GM18505 (cell line): Measurements from ENCODE around the gene PGAM1.
"Not testable (repeated sequence)": the region's sequence is repeated elsewhere in the genome, so short reads cannot be mapped to it uniquely, and the experiment has no call there.

ENCODE experiments used
- ATAC-seq: cut with Tn5 transposase; IDR thresholded peaks from one replicate; pipeline ENCODE4 v1.9.1; 2021; ENCODE audit not compliant: unreplicated experiment
- POLR2A ChIP-seq: IDR thresholded peaks from 4 replicates; pipeline ENCODE4 v1.6.1; 2011; ENCODE audit warnings: borderline replicate concordance; ENCODE audit not compliant: insufficient read depth, insufficient read length; ENCODE audit errors: extremely low read depth

Gene PGAM1

GRCh38 chr10:97399843-97400545, 26.0 kb upstream of the PGAM1 start:
- ATAC-seq = no peak
- no peak for TF ChIP-seq POLR2A

- peak; percentile 69 for TF ChIP-seq POLR2A
- peak; percentile 94 for ATAC-seq
These were observed 25.1 kb upstream of the PGAM1 start, which contains the start of gene RRP12 for GRCh38 chr10:97400665-97401454. Gene RRP12, minus strand, starts transcription at chr10:97401340. Its CDS starts 109 bp downstream, at chr10:97401231.

GRCh38 chr10:97401455-97401919, 24.5 kb upstream of the PGAM1 start:
- no peak for TF ChIP-seq POLR2A
- no peak for ATAC-seq

- no peak for TF ChIP-seq POLR2A
- no peak for ATAC-seq
These were observed 21.9 kb upstream of the PGAM1 start for GRCh38 chr10:97404044-97404443.

- TF ChIP-seq POLR2A = no peak
- no peak for ATAC-seq
These were observed 19.9 kb upstream of the PGAM1 start for GRCh38 chr10:97406064-97406463.

GRCh38 chr10:97406483-97406882, 19.5 kb upstream of the PGAM1 start:
- not testable (repeated sequence) for ATAC-seq

- ATAC-seq = peak; percentile 79
- no peak for TF ChIP-seq POLR2A
These were observed 18.6 kb upstream of the PGAM1 start for GRCh38 chr10:97407211-97407951.

- no peak for TF ChIP-seq POLR2A
- ATAC-seq = no peak
These were observed 18.1 kb upstream of the PGAM1 start for GRCh38 chr10:97407952-97408248.

- no peak for ATAC-seq
- TF ChIP-seq POLR2A = no peak
These were observed 17.4 kb upstream of the PGAM1 start for GRCh38 chr10:97408496-97408992.

- ATAC-seq = no peak
- no peak for TF ChIP-seq POLR2A
These were observed 14.6 kb upstream of the PGAM1 start for GRCh38 chr10:97411406-97411805.

GRCh38 chr10:97412891-97413304, 13.1 kb upstream of the PGAM1 start:
- ATAC-seq = no peak
- TF ChIP-seq POLR2A = no peak

- ATAC-seq = no peak
- TF ChIP-seq POLR2A = no peak
These were observed 9.4 kb upstream of the PGAM1 start for GRCh38 chr10:97416565-97416964.

- ATAC-seq = not testable (repeated sequence)
These were observed 2.3 kb upstream of the PGAM1 start for GRCh38 chr10:97423757-97424098.
